HuH-7.5 (cell line): ENCODE results near the gene ANK3.

ENCODE experiments used
- DNase-seq: peaks from one replicate; pipeline ENCODE4 v3.0.0; 2011; ENCODE audit warnings: low spot score

The ANK3 gene

DNA sequence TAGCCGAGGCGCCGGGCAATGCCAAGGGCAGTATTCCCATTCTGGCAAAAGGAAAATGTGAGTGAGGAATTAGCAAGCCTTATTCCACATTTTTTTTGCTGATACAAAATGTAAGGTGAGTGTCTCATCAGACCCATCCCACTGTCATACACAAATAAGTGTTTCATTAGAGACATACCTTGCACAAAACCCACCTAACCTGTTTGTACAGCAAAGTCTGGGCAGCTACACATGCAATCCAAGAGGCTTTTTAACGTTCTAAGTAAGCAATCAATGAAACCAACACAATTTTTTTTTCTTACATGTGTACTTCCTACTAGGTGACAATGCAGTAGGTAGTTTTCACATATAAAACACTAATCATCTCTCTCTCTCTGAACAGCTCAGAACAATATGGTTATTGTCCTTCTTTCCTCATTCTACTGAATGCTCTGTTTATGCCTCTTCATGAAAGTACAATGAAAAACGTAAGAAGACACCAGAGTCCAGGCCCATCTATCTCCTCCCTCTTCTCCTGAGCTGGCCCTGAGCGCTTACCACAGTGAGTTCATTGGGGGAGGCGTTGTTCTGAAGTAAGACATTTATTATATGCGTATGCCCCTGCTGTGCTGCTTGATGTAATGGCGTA, 217.2 kb downstream of the ANK3 start:
- no peak for DNase-seq

- DNase-seq = no peak
Observed at GRCh38 chr10:60171436-60172013, 218.2 kb downstream of the ANK3 start.

DNA sequence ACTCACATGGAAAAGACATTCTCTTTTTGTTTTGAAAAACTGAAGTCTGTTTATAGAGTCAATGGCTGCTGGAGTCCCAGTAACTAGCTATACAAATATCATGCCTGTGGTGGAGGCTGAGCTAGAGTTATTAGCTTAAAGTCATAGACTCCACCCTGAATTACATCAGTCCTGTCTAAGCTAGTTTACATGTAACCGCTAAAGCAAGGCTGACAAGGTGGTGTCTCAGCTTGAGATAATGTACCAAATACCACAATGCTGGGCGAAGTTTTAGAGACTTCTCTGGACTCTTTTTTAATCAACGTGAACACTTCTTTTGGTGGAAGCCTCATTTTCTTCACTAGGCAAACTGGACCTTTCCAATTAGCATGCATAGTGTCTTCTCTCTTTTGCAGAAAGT, 219.4 kb downstream of the ANK3 start:
- DNase-seq = no peak

GRCh38 chr10:60169111-60169510, 220.6 kb downstream of the ANK3 start:
- DNase-seq = no peak

DNA sequence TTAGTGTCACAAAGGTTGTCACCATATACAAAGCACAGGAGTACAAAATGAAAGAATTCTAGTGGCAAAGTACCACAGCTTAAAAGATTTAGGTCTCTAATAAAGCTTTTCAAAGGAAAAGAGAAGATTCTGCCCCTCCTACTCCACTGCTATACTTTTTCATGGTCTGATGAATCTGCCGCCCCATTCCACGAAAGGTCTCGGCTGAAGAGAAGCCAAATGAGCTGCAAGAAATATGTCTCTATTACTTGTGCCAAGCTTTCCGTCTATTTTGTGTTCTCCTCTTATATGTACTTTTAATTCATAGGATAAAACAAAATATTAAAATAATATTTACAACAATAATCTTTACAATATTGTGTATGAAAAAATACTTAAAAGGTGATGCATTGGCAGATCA, 222.6 kb downstream of the ANK3 start:
- no peak for DNase-seq

DNA sequence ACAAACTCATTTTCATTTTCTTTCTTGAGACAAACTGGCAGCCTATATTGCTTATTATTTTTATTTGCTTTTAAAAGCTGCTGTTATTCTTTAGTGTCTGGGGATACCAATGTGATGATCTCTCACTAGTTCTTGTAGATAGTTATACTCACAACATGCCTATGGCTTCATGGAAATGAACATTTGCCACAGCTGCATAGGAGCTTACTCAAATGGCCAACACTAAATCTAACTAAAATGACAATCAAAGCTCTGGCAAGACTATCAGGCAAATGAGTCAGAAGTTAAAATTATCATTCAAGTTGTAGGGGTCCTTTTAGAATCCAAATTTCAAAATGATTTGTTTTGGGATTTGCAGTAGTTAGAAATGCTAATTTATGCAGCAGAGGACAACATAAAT, 225.9 kb downstream of the ANK3 start:
- no peak for DNase-seq

- no peak for DNase-seq
Observed at GRCh38 chr10:60162631-60163030, 227.0 kb downstream of the ANK3 start.

DNA sequence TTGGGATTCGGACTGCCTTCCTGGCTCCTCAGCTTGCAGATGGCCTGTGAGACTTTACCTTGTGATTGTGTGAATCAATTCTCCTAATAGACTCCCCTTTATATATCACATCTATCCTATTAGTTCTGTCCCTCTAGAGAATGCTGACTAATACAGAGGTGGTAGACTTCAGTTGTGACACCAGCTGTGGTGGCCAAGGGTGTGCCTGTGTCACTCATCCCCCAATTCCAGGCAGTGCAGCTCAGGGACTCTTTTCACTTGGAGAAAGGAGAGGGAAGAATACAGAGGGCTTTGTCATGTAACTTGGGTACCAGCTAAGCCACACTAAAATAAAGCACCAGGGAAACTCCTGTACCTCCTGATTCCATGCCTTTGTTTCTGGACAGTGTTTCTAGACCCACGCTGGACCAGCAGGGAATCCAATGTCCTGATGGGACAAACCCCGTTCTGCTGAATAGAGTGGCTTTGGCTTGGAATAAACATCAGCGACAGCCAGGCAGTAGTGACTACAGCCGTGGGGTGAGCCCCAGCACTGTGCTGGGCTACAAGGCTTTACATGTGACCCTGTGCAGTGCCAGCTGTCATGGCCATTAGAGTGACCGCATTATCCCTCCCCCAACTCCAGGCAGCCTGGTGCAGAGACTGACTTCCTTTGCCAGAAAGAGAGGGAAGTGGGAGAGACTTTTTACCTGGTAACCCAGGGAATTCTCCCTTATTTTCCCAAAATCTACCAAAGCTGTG, 233.6 kb downstream of the ANK3 start:
- DNase-seq = no peak

DNA sequence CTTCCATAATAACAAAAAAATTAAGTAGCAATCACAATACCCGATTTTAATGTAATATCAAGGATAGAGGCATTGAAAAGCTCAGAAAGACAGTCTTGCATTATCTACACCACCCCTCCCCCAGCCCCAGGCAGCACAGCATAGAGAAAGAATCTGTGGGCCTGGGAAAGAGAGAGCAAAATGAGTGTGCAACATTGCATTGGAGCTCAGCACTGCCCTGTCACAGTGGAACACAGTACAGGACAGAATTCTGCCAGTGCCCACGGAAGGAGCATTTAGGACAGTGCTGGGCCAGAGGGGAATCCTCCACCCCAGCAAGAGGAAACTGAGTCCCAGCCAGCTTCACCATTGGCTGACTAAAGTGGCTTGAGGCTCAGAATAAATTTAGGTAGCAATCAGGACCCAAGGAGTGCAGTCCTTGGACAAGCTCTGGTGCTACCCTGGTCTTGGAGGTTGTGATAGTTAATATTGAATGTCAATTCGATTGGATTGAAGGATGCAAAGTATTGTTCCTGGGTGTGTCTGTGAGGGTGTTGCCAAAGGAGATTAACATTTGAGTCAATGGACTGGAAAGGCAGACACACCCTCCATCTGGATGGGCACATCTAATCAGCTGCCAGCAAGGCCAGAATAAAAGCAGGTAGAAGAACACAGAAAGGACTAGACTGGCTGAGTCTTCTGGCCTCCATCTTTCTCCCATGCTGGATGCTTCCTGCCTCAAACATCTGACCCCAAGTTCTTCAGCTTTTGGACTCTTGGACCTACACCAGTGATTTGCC, 234.4 kb downstream of the ANK3 start:
- no peak for DNase-seq

DNA sequence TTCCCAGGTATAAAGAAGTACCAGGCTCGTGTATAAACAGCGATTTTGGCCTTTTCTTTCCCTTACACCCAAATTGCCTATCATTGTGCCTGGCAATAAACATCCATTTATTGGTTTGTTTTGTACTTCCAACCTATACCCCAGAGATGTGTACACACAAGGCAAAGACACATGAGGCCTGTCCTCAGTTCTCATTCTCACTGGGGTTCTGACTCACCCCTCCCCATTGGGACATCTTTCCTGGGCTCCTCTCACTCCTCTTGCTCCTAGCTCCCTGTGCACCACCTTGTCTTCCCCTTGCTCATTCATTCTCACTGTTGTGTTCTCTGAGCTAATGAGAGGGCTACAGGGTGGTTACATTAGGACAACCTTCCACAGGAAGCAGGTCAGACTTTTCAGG, 240.7 kb downstream of the ANK3 start:
- DNase-seq = no peak

DNA sequence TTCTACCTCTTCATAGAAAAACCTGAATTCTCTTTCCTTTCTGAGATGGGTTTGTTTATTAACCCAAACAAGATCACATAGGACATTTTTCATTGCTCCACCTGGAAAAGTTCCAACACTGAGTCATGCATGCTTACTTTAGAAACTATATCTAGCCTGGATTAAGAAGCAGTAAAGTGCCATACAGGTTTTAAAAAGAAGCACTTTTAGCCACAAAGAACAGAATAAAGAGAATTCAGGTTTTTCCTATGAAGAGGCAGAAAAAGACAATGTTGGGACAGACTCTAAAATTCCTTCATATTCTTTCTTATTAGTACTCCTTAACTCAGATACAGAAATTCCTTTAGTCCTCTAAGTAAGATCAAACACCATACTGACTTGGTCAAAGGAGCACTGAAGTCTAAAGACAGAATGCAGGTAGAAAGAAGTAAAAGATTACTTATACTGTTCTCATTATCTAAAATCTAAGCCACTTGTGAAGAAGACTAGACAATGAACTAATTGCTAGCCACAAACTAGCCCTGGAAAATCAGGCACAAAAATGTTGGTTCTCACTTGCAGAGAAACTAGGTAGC, 241.3 kb downstream of the ANK3 start:
- no peak for DNase-seq

GRCh38 chr10:60147576-60148265, 242.0 kb downstream of the ANK3 start:
- no peak for DNase-seq

DNA sequence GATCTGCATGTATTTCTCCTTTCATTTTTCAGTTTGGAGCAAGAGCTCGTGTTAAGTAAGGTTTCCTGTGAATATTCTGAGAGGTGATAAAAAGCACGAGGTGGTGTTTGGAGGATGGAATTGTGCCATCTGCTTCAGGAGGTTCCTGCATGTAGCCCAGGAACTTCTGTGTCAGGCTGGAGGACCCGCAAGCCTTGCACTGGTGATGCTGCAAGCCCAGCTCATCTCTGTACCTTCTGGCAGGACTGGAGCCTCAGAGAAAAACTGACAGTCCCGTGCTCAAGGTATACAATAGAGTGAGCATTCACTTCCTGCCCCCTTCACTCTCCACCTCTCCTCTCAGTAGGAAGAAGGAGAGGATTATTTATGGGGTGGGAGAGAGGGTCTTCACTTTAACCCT, 242.7 kb downstream of the ANK3 start:
- DNase-seq = no peak

- DNase-seq = no peak
Observed at GRCh38 chr10:60144099-60144498, 245.6 kb downstream of the ANK3 start.

GRCh38 chr10:60142736-60143135, 246.9 kb downstream of the ANK3 start:
- no peak for DNase-seq

GRCh38 chr10:60141896-60142559, 247.6 kb downstream of the ANK3 start:
- DNase-seq = no peak

GRCh38 chr10:60140651-60141632, 248.7 kb downstream of the ANK3 start:
- DNase-seq = no peak

- no peak for DNase-seq
Observed at GRCh38 chr10:60139798-60140566, 249.7 kb downstream of the ANK3 start.

DNA sequence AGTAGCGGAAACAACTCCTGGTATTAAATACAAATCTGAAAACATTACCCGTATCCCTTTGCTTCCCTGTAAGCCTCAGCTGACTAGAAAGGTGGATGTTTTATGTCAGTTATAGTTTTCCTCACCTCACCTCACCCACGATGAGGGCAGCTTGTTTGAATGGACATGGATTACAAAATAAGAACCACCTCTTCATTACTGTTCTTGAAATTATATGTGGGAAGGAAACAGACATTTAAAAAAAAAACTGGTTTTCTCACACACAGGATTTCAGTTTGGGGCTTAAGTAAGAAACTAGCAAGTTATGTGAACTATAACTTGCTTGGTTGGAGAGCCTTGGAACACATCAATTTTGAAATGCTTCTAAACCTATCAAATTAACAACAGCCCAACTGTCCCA, 250.4 kb downstream of the ANK3 start:
- no peak for DNase-seq
